GM11168 (cell line): Measurements from ENCODE around the gene TRIO.

Source experiments
- in situ Hi-C: fragments of 300-500 bp; cut with MboI; formaldehyde crosslinking; loops from one replicate; pipeline ENCODE4 v1.12.0; 2022; ENCODE audit warnings: low sequenced_read_pairs; ENCODE audit not compliant: unreplicated experiment

The TRIO gene

DNA sequence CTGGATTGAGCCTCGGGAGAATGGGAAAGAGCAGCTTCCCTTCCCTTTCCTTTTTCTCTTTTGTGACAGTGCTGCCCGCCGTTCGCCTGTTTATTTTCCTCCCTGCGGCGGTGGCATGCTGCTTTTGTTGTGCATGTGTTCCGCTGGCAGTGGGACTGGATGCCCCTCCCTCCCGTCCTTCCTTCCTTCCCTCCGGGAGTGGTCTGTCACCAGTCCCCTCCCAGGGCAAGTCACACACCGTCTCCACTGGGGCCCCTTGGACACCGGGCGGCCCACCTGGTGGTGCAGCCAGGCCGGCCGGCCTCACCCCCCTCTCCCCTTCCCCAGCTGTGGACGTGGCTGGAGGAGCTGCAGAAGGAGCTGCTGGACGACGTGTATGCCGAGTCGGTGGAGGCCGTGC lies 214.7 kb downstream of the TRIO start:
- in situ Hi-C loops: loop anchor here (25.0 kb wide), 1 partner anchor 371 kb away; no protein-coding TSS in a partner anchor

DNA sequence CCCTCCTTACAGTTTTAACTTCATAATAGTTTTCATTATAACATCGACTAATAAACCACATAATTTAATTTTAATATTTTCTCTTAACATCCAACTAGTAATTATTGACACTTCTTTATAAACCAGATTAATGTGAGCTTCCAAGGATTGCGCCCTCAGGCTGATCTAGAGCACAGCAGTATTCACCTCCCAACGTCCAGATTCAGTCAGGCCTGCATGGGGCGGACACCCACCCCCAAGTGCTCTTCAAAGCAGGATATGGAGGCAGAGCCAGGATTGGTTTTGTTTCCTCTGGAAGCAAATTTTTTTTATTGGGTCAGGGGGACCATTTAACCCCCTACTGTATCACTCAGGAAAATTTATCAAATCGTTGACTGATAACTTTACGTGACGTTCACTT lies 215.4 kb downstream of the TRIO start:
- in situ Hi-C loops: loop anchor here (25.0 kb wide), 1 partner anchor 371 kb away; no protein-coding TSS in a partner anchor

GRCh38 chr5:14359069-14360043 lies 216.2 kb downstream of the TRIO start:
- in situ Hi-C loops: loop anchor here (25.0 kb wide), 1 partner anchor 372 kb away; no protein-coding TSS in a partner anchor

DNA sequence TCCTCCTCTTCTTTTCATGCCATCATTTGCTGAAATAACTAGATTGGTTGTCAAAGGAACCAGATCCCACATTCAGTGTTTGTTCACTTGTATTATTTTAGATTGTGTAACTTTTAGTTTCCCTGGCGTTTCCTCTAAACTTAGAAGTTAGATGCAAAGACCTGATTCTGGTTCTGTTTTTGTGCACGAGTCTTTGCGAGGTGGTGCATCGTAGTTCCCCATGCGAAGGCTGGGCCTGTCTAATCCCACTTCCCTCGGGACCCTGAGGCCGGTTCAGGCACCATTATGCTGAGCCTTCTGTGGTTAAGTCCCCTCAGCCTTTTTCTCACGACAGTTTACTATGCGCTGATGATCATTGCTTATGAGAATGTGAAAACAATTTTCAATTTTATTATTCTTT lies 219.3 kb downstream of the TRIO start:
- in situ Hi-C loops: loop anchor here (25.0 kb wide), 1 partner anchor 375 kb away; no protein-coding TSS in a partner anchor

DNA sequence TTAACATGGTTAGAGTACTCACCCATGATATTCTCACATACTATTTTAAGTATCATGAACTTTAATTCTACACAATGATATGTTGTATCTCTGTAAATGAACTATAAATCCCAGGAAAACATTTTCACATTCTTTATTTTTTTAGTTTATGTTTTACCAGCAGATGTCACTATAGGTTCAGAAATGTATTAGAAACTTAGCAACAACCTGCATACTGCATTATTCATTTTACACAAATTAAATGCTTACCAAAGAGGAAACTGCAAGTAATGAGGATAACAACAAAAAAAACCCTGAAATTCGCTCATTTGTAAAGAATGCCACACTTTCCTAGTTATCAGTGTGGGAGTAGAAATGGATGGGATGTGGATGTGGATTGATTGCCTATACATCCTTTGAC lies 221.0 kb downstream of the TRIO start:
- in situ Hi-C loops: loop anchor here (25.0 kb wide), 1 partner anchor 377 kb away; no protein-coding TSS in a partner anchor

DNA sequence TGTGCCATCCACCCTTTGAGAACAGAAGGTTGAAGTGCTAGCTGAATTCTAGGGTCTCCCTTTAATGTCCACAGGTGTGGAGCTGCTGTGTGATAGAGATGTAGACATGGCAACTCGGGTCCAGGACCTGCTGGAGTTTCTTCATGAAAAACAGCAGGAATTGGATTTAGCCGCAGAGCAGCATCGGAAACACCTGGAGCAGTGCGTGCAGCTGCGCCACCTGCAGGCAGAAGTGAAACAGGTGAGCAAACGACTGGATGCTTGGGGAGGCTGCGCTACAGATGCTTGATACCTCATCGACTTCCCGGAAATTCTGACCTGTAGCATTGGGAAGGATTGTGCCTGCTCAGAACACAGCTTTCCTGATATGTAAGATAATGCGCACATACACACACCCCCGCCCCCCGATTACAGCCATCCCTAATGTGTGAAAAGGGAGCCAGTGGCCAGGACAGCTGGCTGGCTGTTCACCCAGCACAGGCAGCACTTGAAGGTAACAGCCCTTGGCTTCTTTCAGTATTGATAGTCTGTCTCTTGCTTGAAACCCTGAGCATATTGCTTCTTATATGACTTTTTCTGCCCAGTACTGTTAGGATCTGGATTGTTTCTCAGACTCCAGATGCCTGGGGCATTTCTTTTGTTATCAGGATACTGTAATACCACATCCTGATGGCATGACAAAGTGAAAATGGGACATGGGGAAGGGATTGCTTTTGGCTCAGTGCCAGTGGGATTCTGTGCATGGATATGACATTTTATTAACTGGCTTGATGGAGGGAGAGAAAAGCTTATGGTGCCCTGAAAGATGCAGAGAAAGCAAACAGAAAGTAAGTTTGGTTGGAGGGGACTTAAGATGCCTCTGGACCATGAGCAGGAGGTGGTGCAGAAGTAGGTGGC lies 221.7 kb downstream of the TRIO start:
- in situ Hi-C loops: loop anchor here (25.0 kb wide), 1 partner anchor 378 kb away; no protein-coding TSS in a partner anchor

GRCh38 chr5:14365831-14366430 lies 222.8 kb downstream of the TRIO start:
- in situ Hi-C loops: loop anchor here (25.0 kb wide), 1 partner anchor 379 kb away; no protein-coding TSS in a partner anchor

DNA sequence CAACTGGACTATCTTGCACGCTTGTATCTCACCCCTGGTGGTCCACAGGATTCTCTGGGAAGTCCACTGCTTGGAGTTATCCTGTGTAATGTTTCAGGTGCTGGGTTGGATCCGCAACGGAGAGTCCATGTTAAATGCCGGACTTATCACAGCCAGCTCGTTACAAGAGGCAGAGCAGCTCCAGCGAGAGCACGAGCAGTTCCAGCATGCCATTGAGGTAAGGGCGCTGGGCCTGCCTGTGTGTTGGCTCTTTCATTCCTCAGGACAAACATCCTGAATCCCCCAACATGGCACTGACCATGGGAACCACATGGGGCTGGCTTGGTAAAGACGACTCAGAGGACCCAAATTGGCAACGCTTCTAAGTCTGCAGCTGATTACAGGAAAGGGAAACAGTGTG lies 223.6 kb downstream of the TRIO start:
- in situ Hi-C loops: loop anchor here (25.0 kb wide), 1 partner anchor 379 kb away; no protein-coding TSS in a partner anchor

- in situ Hi-C loops: loop anchor here (25.0 kb wide), 1 partner anchor 380 kb away; no protein-coding TSS in a partner anchor
These were observed 224.2 kb downstream of the TRIO start for GRCh38 chr5:14367364-14367763.

DNA sequence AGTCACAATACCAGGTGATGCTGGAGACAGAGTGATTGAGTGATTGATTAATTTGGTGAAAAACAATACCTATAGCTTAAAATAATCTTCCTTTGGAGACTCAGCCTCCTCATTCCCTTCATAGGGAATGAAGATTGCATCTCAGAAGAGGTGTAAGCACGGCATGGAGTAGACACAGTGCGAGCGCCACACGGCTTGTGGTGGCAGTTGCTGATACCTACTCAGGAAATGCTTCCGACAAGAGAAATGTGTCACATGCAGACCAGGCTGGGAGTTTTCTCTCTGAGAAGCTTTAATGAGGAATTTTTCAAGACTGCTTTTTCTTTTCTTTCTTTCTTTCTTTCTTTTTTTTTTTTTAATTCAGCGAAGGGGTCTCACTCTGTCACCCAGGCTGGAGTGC lies 226.6 kb downstream of the TRIO start:
- in situ Hi-C loops: loop anchor here (25.0 kb wide), 1 partner anchor 382 kb away; no protein-coding TSS in a partner anchor

DNA sequence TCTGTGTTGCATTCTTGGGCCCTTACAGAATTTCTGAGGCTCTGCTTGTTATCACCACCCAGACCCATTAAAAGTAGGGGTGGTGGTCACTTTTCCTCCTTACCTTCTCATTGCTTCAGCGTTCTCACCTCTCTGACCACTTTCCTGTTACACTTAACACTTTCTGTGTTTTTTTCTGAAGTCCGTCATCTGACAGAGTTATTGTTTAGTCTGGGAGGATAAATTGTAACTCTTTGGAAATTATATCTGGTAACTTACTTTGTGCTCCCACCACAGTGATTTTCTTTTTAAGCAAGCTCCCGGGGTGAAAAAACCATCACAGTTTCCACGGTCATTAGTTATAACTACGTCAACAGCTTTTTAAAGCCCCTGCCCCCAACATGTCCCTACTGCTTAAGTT lies 227.2 kb downstream of the TRIO start:
- in situ Hi-C loops: loop anchor here (25.0 kb wide), 1 partner anchor 383 kb away; no protein-coding TSS in a partner anchor

GRCh38 chr5:14373685-14374084 lies 230.5 kb downstream of the TRIO start:
- in situ Hi-C loops: loop anchor here (25.0 kb wide), 1 partner anchor 386 kb away; no protein-coding TSS in a partner anchor

DNA sequence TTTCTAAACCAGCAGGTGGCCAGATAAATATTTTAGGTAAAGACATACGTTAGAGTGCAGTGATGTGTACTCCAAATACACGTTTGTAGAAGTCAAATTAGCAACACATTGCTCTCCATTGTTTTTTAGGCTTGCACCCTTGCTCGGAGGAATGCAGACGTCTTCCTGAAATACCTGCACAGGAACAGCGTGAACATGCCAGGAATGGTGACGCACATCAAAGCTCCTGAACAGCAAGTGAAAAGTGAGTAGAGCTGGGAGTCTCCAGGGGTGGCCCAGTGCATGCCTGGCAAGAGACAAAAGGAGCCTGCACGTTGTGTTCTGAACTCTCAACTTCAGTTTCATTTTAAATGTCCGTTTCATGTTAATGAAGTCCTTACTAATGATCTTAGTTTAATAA lies 231.0 kb downstream of the TRIO start:
- in situ Hi-C loops: loop anchor here (25.0 kb wide), 1 partner anchor 387 kb away; no protein-coding TSS in a partner anchor

- in situ Hi-C loops: no loop called here
These were observed 233.6 kb downstream of the TRIO start for GRCh38 chr5:14376789-14377188.

- in situ Hi-C loops: no loop called here
These were observed 236.8 kb downstream of the TRIO start for GRCh38 chr5:14379739-14380497.

DNA sequence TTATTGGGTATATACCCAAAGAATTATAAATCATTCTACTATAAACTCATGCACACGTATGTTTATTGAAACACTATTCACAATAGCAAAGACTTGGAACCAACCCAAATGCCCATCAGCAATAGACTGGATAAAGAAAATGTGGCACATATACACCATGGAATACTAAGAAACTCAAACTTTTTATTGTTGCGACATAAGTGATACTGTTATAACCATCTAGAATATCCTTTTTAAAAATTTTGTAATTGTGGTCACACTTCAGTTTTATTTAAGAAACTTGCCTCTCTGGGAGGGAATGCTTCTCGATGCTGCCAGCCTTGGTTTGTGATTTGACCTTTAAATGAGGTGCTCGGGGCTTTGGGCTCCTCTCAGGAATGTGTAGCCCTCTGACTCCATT lies 237.6 kb downstream of the TRIO start:
- in situ Hi-C loops: no loop called here

- in situ Hi-C loops: no loop called here
These were observed 239.5 kb downstream of the TRIO start for GRCh38 chr5:14382640-14383039.

DNA sequence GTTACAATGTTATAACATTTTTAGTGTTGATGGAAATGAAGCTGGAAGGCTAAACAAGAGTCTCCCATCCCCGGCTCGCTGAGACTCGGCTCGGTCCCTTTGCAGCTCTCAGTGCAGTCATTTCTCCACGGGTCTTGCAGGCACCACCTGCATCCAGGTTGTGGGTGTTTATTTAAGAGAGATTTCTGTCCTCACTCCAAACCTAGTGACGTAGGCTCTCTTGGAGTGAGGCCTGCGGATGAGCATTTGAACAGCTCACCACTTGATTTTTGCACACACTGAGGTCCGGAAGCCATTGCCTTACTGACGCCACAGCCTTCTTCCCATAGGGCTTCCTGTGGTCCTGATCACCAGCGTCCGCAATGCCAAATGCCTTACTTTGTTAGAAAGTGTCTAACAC lies 240.8 kb downstream of the TRIO start:
- in situ Hi-C loops: no loop called here

GRCh38 chr5:14385019-14385418 lies 241.9 kb downstream of the TRIO start:
- in situ Hi-C loops: no loop called here
